Measurements from ENCODE around the gene ELAVL1.
"Not testable (repeated sequence)": the region's sequence is repeated elsewhere in the genome, so short reads cannot be mapped to it uniquely, and the experiment has no call there.

Gene ELAVL1

DNA sequence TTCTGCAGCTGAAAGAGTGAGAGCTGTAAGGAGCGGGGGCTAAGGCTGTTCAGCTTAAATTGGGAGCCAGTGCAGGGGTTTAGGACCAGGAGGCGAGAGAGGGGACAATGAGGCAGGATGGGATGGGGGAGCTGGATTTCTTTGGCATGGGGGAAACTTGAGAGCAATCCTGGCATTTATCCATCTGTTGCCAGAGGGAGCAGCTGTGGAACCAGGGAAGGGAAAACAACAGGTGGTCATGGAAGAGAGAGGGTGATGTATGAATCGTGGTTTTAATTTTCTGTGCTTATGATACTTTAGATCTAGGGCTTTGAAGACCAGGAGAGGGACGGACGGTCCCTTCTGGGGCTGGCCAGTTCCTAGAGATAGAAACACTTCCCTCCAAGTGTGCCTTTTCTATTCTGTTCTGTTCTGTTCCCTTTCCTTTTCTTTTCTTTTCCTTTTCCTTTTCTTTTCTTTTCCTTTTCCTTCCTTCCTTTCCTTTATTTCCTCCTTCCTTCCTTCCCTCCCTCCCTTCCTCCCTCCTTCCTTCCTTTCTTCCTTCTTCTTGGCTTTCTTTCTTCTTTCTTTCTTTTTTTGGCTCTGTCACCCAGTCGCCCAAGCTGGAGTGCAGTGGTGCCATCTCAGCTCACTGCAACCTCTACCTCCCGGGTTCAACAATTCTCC is 31.1 kb upstream of the ELAVL1 start:
- Histone ChIP-seq H3K27ac (ENCODE audit: low read length) (no peak overlapping the region), H3K9me3 (ENCODE audit: control insufficient read depth in 1 of 2, low read length in 2 of 2) (no peaks in the 10 kb centered on the region)

DNA sequence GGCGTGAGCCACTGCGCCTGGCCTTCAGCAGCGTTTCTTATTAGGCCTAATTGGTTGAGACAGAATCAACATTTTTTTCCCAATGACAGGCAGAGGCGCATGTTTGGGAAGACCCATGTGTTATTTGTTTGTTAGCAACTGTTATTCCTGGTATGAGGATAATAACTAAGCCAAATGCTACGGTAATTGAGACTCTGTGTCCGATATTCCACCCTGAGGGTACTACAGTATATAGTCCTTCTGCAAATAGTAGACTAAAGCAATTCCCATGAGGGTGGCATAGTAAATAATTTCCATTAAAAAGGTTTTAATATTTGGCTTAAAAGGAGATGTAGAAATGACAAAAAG is 28.7 kb upstream of the ELAVL1 start:
- H3K27me3 ChIP-seq (ENCODE audit: low read depth, low read length), result peaks cover 3% of the 10 kb centered on the region
- H3K27ac ChIP-seq (ENCODE audit: low read length), result no peak overlapping the region
- H3K4me3 ChIP-seq (ENCODE audit: low read depth in 1 of 2, low read length in 2 of 2), result no peak overlapping the region
- H3K9me3 ChIP-seq (ENCODE audit: control insufficient read depth in 1 of 2, low read length in 2 of 2), result no peaks in the 10 kb centered on the region
- H3K36me3 ChIP-seq (ENCODE audit: control insufficient read depth in 1 of 2, insufficient read depth in 2 of 2, low read length in 2 of 2), result no peaks in the 10 kb centered on the region
- no peaks in the 10 kb centered on the region for H3K4me1 ChIP-seq (ENCODE audit: control insufficient read depth in 1 of 2, insufficient read depth in 2 of 2, low read length in 2 of 2)

More for the DNA sequence above, 31.1 kb upstream of the ELAVL1 start:
- no peak overlapping the region for H3K4me3 ChIP-seq (ENCODE audit: low read depth in 1 of 2, low read length in 2 of 2)
- H3K36me3 ChIP-seq (ENCODE audit: control insufficient read depth in 1 of 2, insufficient read depth in 2 of 2, low read length in 2 of 2), result no peaks in the 10 kb centered on the region
- no peaks in the 10 kb centered on the region for H3K4me1 ChIP-seq (ENCODE audit: control insufficient read depth in 1 of 2, insufficient read depth in 2 of 2, low read length in 2 of 2)
- H3K27me3 ChIP-seq (ENCODE audit: low read depth, low read length), result peaks cover 3% of the 10 kb centered on the region

DNA sequence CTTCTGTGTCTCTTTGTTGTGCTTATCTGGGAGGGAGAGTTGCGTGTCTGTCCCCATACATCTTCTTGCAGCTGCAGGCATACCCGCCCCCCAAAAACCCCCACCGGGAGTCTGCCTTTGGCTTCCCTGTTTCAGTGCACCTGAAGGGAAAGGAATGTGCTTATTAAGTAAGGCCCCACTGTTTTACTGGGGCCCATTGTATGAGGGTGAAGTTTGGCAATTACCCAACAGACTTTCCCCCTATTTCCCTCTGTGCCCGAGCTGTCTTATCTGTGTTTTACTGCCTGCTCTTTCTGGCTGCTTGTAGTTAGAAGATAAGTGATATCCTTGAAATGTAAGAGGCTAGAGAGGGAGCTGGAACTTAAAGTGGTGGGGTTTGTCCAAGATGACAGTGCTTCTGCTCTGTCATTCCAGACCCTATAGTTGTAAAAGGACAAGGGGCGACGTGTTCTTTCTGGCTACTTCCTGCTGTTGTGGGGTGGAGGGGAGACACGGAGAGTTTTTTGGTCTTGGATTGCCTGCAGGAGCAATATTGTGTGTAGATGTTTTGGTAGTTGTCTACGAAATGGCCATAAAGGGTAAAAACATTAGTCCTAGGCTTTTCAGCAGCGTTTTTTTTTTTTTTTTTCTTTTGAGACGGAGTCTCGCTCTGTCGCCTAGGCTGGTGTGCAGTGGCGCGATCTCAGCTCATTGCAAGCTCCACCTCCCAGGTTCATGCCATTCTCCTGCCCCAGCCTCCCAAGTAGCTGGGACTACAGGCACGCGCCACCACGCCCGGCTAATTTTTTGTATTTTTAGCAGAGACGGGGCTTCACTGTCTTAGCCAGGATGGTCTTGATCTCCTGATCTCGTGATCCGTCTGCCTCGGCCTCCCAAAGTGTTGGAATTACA is 28.1 kb upstream of the ELAVL1 start:
- H3K36me3 ChIP-seq (ENCODE audit: control insufficient read depth in 1 of 2, insufficient read depth in 2 of 2, low read length in 2 of 2); H3K27ac ChIP-seq (ENCODE audit: low read length); H3K9me3 ChIP-seq (ENCODE audit: control insufficient read depth in 1 of 2, low read length in 2 of 2); H3K4me3 ChIP-seq (ENCODE audit: low read depth in 1 of 2, low read length in 2 of 2); H3K27me3 ChIP-seq (ENCODE audit: low read depth, low read length); H3K4me1 ChIP-seq (ENCODE audit: control insufficient read depth in 1 of 2, insufficient read depth in 2 of 2, low read length in 2 of 2): not testable (repeated sequence)

DNA sequence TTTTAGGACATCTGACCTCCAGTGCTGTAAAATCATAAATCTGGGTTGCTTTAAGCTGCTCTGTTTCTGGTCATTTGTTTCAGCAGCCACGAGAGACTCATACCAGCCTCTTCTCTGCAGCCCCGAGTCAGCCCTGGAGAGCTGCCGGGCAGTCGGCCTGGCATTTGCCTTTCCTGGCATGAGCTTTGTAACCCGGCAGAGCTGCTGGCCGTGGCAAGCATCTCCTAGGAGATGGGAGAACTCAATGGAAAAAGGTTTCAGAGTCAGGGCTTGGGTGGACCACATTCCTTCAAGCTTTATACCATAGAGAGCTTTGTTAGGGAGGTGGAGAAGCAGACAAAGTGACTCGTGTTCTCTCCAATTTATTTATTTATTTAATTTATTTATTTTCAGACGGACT is 25.5 kb upstream of the ELAVL1 start:
- Histone ChIP-seq H3K4me3 (ENCODE audit: low read depth in 1 of 2, low read length in 2 of 2) (no peak overlapping the region), H3K27me3 (ENCODE audit: low read depth, low read length) (no peaks in the 10 kb centered on the region), H3K27ac (ENCODE audit: low read length) (no peak overlapping the region), H3K4me1 (ENCODE audit: control insufficient read depth in 1 of 2, insufficient read depth in 2 of 2, low read length in 2 of 2) (no peaks in the 10 kb centered on the region), H3K36me3 (ENCODE audit: control insufficient read depth in 1 of 2, insufficient read depth in 2 of 2, low read length in 2 of 2) (no peaks in the 10 kb centered on the region), H3K9me3 (ENCODE audit: control insufficient read depth in 1 of 2, low read length in 2 of 2) (no peaks in the 10 kb centered on the region)

DNA sequence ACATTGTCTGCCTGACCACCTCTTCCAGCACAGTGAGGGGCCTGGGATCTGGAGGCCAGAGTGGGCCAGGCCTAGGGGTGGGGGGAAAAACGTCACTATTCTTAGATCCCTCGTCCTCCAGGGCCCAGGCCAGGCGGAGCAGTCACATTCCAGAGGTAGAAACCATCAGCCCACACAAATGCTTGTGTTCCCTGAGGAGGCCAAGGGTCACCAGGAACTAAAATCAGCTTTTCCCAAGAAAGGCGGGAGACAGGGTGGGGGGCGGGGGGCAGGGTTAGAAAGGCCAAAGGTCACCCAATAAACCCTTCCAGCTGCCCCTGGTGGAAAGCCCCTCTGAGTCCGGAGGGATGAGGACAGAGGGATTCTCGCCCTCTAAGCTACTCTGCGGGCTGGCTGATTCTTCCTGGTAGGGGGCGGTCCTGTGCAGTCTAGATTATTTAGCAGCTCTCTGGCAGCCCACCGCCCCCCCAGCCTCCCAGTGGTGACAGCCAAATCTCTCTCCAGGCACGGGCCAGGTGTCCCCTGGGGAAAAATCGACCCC is 23.6 kb upstream of the ELAVL1 start:
- Histone ChIP-seq H3K4me1 (ENCODE audit: control insufficient read depth in 1 of 2, insufficient read depth in 2 of 2, low read length in 2 of 2) (no peaks in the 10 kb centered on the region), H3K27me3 (ENCODE audit: low read depth, low read length) (no peaks in the 10 kb centered on the region), H3K36me3 (ENCODE audit: control insufficient read depth in 1 of 2, insufficient read depth in 2 of 2, low read length in 2 of 2) (no peaks in the 10 kb centered on the region), H3K4me3 (ENCODE audit: low read depth in 1 of 2, low read length in 2 of 2) (no peak overlapping the region), H3K27ac (ENCODE audit: low read length) (no peak overlapping the region), H3K9me3 (ENCODE audit: control insufficient read depth in 1 of 2, low read length in 2 of 2) (no peaks in the 10 kb centered on the region)

DNA sequence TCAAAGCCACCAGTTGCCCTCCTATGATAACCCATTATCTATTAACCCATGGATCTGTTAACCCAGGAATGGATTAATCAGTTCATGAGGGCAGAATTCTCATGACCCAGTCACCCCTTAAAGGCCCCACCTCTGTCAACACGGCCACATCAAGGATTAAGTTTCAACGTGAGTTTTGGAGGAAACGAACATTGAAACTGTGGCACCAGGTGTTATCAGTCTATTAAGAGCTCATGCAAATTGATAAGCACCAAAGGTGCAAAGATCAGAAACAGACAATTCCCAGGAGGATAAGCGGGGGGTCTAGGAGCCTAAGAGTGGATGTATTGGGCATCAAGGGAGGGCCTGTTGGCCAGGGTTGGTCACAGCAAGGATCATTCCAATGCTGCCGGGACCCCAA is 19.9 kb upstream of the ELAVL1 start:
- Histone ChIP-seq H3K9me3 (ENCODE audit: control insufficient read depth in 1 of 2, low read length in 2 of 2) (no peaks in the 10 kb centered on the region), H3K4me3 (ENCODE audit: low read depth in 1 of 2, low read length in 2 of 2) (no peak overlapping the region), H3K27ac (ENCODE audit: low read length) (no peak overlapping the region), H3K4me1 (ENCODE audit: control insufficient read depth in 1 of 2, insufficient read depth in 2 of 2, low read length in 2 of 2) (no peaks in the 10 kb centered on the region), H3K27me3 (ENCODE audit: low read depth, low read length) (no peaks in the 10 kb centered on the region), H3K36me3 (ENCODE audit: control insufficient read depth in 1 of 2, insufficient read depth in 2 of 2, low read length in 2 of 2) (no peaks in the 10 kb centered on the region)

DNA sequence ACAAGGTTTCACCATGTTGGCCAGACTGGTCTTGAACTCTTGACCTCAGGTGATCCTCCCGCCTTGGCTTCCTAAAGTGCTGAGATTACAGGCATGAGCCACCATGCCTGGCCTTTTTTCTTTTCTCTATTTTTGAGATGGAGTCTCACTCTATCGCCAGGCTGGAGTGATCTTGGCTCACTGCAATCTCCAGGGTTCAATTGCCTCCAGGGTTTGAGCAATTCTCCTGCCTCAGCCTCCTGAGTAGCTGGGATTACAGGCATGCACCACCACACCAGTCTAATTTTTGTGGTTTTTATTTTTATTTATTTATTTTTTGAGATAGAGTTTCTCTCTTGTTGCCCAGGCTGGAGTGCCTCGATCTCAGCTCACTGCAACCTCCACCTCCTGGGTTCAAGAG is 18.8 kb upstream of the ELAVL1 start:
- H3K27me3 ChIP-seq (ENCODE audit: low read depth, low read length); H3K4me3 ChIP-seq (ENCODE audit: low read depth in 1 of 2, low read length in 2 of 2); H3K36me3 ChIP-seq (ENCODE audit: control insufficient read depth in 1 of 2, insufficient read depth in 2 of 2, low read length in 2 of 2); H3K9me3 ChIP-seq (ENCODE audit: control insufficient read depth in 1 of 2, low read length in 2 of 2); H3K27ac ChIP-seq (ENCODE audit: low read length); H3K4me1 ChIP-seq (ENCODE audit: control insufficient read depth in 1 of 2, insufficient read depth in 2 of 2, low read length in 2 of 2): not testable (repeated sequence)

DNA sequence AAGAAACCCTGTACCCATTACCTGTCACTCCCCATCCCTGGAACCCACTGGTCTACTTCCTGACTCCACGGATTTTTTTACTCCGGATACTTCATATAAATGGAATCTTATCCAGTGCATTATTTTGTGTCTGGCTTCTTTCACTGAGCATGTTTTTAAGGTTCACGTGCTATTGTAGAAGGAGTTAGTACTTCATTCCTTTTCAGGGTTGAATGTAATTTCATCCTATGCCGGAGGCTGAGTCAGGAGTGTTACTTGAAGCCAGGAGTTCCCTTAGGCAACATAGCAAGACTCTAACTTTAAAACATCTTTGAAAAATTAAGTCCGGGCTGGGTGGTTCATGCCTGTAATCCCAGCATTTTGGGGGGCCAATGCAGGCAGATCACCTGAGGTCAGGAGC is 17.9 kb upstream of the ELAVL1 start:
- H3K36me3 ChIP-seq (ENCODE audit: control insufficient read depth in 1 of 2, insufficient read depth in 2 of 2, low read length in 2 of 2), result no peaks in the 10 kb centered on the region
- no peak overlapping the region for H3K27ac ChIP-seq (ENCODE audit: low read length)
- no peaks in the 10 kb centered on the region for H3K9me3 ChIP-seq (ENCODE audit: control insufficient read depth in 1 of 2, low read length in 2 of 2)
- H3K27me3 ChIP-seq (ENCODE audit: low read depth, low read length), result no peaks in the 10 kb centered on the region
- no peaks in the 10 kb centered on the region for H3K4me1 ChIP-seq (ENCODE audit: control insufficient read depth in 1 of 2, insufficient read depth in 2 of 2, low read length in 2 of 2)
- H3K4me3 ChIP-seq (ENCODE audit: low read depth in 1 of 2, low read length in 2 of 2), result no peak overlapping the region

DNA sequence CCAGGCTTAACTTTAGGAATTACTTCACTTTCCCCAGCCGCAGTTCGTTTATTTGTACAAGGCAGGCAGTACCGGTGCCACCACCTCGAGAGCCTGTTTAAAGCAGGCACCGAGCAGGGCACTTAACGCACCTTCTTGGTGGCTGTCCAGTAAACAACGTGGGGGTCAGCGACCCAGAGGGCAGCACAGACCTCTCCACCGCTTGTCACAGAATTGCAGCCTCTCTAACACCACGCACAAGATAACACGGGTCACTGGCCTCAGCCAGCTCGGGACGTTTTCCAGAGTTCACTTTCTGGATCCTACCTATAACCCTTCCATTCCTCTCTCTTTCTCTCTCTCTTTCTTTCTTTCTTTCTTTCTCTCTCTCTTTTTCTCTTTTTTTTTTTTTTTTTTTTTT is 16.8 kb upstream of the ELAVL1 start:
- H3K27ac ChIP-seq (ENCODE audit: low read length), result no peak overlapping the region
- H3K4me3 ChIP-seq (ENCODE audit: low read depth in 1 of 2, low read length in 2 of 2), result no peak overlapping the region
- no peaks in the 10 kb centered on the region for H3K27me3 ChIP-seq (ENCODE audit: low read depth, low read length)
- no peaks in the 10 kb centered on the region for H3K9me3 ChIP-seq (ENCODE audit: control insufficient read depth in 1 of 2, low read length in 2 of 2)
- H3K36me3 ChIP-seq (ENCODE audit: control insufficient read depth in 1 of 2, insufficient read depth in 2 of 2, low read length in 2 of 2), result no peaks in the 10 kb centered on the region
- no peaks in the 10 kb centered on the region for H3K4me1 ChIP-seq (ENCODE audit: control insufficient read depth in 1 of 2, insufficient read depth in 2 of 2, low read length in 2 of 2)

DNA sequence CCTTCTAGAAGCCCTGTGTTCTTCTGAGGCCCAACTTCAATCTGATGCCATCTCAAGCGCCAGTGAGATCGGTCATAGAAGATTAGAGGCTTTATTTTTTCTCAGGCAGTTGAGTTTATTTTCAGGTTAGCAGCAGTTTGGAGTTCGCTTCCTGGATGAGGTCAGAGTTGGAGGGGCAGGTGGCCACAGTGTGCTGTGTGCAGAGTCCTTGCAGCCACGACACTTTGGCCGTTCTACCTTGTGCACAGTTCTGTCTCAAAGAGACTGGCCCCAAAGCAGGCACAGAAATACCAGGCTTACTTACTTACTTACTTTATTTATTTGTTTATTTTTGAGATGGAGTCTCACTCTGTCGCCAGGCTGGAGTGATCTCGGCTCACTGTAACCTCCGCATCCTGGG is 15.9 kb upstream of the ELAVL1 start:
- Histone ChIP-seq H3K27ac (ENCODE audit: low read length) (no peak overlapping the region), H3K36me3 (ENCODE audit: control insufficient read depth in 1 of 2, insufficient read depth in 2 of 2, low read length in 2 of 2) (no peaks in the 10 kb centered on the region), H3K4me1 (ENCODE audit: control insufficient read depth in 1 of 2, insufficient read depth in 2 of 2, low read length in 2 of 2) (no peaks in the 10 kb centered on the region), H3K9me3 (ENCODE audit: control insufficient read depth in 1 of 2, low read length in 2 of 2) (no peaks in the 10 kb centered on the region), H3K4me3 (ENCODE audit: low read depth in 1 of 2, low read length in 2 of 2) (no peak overlapping the region), H3K27me3 (ENCODE audit: low read depth, low read length) (no peaks in the 10 kb centered on the region)

DNA sequence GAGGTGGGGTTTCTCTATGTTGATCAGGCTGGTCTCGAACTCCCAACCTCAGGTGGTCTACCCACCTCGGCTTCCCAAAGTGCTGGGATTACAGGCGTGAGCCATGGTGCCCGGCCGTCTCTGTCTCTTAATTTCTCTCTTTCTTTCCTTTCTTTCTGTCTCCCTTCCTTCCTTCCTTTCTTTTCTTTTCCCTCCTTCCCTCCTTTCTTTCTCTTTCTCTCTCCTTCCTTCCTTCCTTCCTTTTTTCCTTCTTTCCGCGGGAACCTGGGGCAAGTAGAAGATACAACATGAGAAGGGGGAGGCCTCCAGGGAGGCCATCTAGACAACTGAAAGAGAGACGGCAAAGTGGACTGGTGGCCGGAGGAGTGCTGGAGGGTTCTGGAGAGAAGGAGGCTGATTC is 15.2 kb upstream of the ELAVL1 start:
- Histone ChIP-seq H3K27ac (ENCODE audit: low read length) (no peak overlapping the region), H3K27me3 (ENCODE audit: low read depth, low read length) (no peaks in the 10 kb centered on the region), H3K36me3 (ENCODE audit: control insufficient read depth in 1 of 2, insufficient read depth in 2 of 2, low read length in 2 of 2) (no peaks in the 10 kb centered on the region), H3K4me1 (ENCODE audit: control insufficient read depth in 1 of 2, insufficient read depth in 2 of 2, low read length in 2 of 2) (no peaks in the 10 kb centered on the region), H3K9me3 (ENCODE audit: control insufficient read depth in 1 of 2, low read length in 2 of 2) (no peaks in the 10 kb centered on the region), H3K4me3 (ENCODE audit: low read depth in 1 of 2, low read length in 2 of 2) (no peak overlapping the region)

Data from muscle layer of duodenum (tissue), 2 donors.